Left lung (tissue), 10 donors: Measurements from ENCODE around the gene HPGD. TPM values are rescaled to one million over a fixed set of nuclear protein-coding genes. Genes with fewer than 3 reads are reported as not detected.

Source experiments
- ATAC-seq: fragments of 200-7000 bp; cut with Tn5 transposase; one replicate; pipeline ENCODE4 v1.9.1; 2020; ENCODE audit warnings: moderate library complexity
- DNase-seq, 4 donors: peaks; one replicate each; pipeline ENCODE4 v3.0.0-alpha.2; 2013 to 2020
- H3K27ac ChIP-seq, 2 donors: fragments of 200-600 bp; sonication (generic) in 1 of 2; one replicate each; pipeline versions ENCODE4 v1.5.0 to v1.8.0; 2020 to 2021
- H3K27me3 ChIP-seq, 2 donors: fragments of 200-600 bp; sonication (generic) in 1 of 2; one replicate each; pipeline versions ENCODE4 v1.5.0 to v1.8.0; 2020 to 2021
- H3K36me3 ChIP-seq, 2 donors: fragments of 200-600 bp; sonication (generic) in 1 of 2; one replicate each; pipeline versions ENCODE4 v1.5.0 to v1.8.0; 2020 to 2021
- H3K4me1 ChIP-seq, 2 donors: fragments of 200-600 bp; one replicate each; pipeline ENCODE4 v1.8.0; 2021
- H3K4me3 ChIP-seq, 2 donors: fragments of 200-600 bp; sonication (generic) in 1 of 2; one replicate each; pipeline versions ENCODE4 v1.5.0 to v1.8.0; 2020 to 2021; ENCODE audit warnings: mild to moderate bottlenecking in 1 of 2
- H3K9me3 ChIP-seq, 2 donors: fragments of 200-600 bp; sonication (generic) in 1 of 2; one replicate each; pipeline versions ENCODE4 v1.5.0 to v1.8.0; 2020 to 2021
- intact Hi-C, 2 donors: fragments of 100-400 bp; cut with DNase I; formaldehyde crosslinking; loops; one replicate each; pipeline versions ENCODE4 v1.11.2 to v1.14.2; 2022
- polyA plus RNA-seq, 6 donors: library from polyadenylated mRNA; unstranded; fragments of 120-200 nt; gene quantifications; one replicate each; pipeline ENCODE4 v1.2.1, GENCODE V29; 2013; ENCODE audit not compliant: insufficient read length in 6 of 6
- total RNA-seq, 2 donors: library from RNA; stranded (reverse); fragmentation: NEBNext Ultra II Directional; extraction: Animal tissue kit (Norgen Biotek cat#: 25700); gene quantifications; one replicate each; pipeline ENCODE4 v1.2.1, GENCODE V29; 2021
- TF ChIP-seq, protein P1 (sequence below), 2 donors: fragments of 200-600 bp; sonication (generic) in 1 of 2; IDR thresholded peaks; one replicate each; pipeline versions ENCODE4 v1.5.0 to v1.8.0; 2021; ENCODE audit warnings: antibody characterized with exemption in 2 of 2
- donor health status: DM: no; HTN: yes; CAD: no.
- donor health status: DM: no; HTN: no; CAD: no.

The HPGD gene
- total and polyA plus RNA-seq, 8 donors: 45.4 to 169 (median 124) TPM

GRCh38 chr4:174467107-174467506 is 55.2 kb downstream of the HPGD start:
- H3K4me1 ChIP-seq: no peaks in the 10 kb centered on the region
- H3K36me3 ChIP-seq: no peaks in the 10 kb centered on the region
- DNase-seq (no peak), ATAC-seq (no peak)
- no peak overlapping the region for H3K4me3 ChIP-seq
- TF ChIP-seq, protein P1, sequence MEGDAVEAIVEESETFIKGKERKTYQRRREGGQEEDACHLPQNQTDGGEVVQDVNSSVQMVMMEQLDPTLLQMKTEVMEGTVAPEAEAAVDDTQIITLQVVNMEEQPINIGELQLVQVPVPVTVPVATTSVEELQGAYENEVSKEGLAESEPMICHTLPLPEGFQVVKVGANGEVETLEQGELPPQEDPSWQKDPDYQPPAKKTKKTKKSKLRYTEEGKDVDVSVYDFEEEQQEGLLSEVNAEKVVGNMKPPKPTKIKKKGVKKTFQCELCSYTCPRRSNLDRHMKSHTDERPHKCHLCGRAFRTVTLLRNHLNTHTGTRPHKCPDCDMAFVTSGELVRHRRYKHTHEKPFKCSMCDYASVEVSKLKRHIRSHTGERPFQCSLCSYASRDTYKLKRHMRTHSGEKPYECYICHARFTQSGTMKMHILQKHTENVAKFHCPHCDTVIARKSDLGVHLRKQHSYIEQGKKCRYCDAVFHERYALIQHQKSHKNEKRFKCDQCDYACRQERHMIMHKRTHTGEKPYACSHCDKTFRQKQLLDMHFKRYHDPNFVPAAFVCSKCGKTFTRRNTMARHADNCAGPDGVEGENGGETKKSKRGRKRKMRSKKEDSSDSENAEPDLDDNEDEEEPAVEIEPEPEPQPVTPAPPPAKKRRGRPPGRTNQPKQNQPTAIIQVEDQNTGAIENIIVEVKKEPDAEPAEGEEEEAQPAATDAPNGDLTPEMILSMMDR (IDR thresholded peaks at IDR 0.05): no peak
- H3K27me3 ChIP-seq: no peaks in the 10 kb centered on the region
- no peak overlapping the region for H3K27ac ChIP-seq
- H3K9me3 ChIP-seq: peaks cover 0 to 6% of the 10 kb centered on the region in 2 donors
- intact Hi-C loops: no loop called here

DNA sequence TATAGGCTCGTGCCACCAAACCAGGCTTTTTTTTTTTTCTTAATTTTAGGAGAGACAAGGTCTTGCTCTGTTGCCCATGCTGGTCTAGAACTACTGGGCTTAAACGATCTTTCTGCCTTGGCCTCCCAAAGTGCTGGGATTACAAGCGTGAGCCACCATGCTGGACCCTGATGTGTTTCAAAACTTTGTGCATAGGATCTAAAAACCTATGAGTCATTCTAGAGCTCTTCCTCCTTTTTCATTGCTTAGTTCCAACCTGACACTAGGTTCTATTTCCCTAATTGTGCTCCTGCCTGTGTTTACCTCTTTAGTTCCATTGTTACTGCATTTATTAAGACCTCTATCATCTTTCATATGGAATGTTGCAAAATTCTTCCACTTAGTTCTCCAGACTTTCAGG is 57.3 kb downstream of the HPGD start:
- TF ChIP-seq, protein P1 (IDR thresholded peaks at IDR 0.05): no peak
- DNase-seq (no peak), ATAC-seq (no peak)
- Histone ChIP-seq H3K36me3 (no peaks in the 10 kb centered on the region), H3K9me3 (peaks cover 0 to 6% of the 10 kb centered on the region in 2 donors), H3K4me3 (no peak overlapping the region), H3K27me3 (no peaks in the 10 kb centered on the region), H3K4me1 (no peaks in the 10 kb centered on the region), H3K27ac (no peak overlapping the region)
- intact Hi-C loops: no loop called here

DNA sequence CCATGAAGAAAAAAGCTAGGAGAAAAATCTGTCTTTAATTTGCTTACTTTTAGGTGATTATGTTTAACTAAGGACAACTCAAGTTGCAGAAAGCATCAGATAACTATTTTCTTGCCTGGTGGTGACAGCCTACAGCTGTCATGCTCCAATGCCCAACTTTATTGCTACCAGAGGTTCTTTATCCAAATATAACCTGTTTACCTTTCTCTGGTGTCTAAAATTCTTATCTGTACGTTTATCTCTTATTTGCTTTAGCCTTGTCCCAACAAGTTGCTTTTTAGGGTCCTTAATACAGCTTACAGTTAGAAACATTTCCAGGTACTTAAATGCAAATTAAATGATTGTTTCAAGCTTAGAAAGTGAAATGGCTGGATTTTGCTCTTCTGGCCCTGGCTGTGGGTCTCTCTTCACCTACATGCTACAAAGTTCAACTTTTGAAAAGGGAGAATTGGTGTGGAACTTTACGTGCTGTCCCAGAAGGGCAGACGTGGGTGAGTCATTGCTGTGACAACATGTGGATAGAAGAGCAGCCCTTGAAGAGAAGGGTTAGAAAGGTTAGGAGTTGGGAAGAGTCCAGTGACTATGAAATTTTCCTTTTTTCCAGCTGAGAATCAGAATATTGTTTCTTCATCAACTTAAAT is 60.7 kb downstream of the HPGD start:
- Histone ChIP-seq H3K36me3 (no peaks in the 10 kb centered on the region), H3K27me3 (no peaks in the 10 kb centered on the region), H3K27ac (no peak overlapping the region), H3K4me1 (no peaks in the 10 kb centered on the region), H3K4me3 (no peak overlapping the region), H3K9me3 (peaks cover 0 to 6% of the 10 kb centered on the region in 2 donors)
- intact Hi-C loops: no loop called here
- TF ChIP-seq, protein P1 (IDR thresholded peaks at IDR 0.05): no peak
- no peak for DNase-seq
- peak; percentile 84 for ATAC-seq

DNA sequence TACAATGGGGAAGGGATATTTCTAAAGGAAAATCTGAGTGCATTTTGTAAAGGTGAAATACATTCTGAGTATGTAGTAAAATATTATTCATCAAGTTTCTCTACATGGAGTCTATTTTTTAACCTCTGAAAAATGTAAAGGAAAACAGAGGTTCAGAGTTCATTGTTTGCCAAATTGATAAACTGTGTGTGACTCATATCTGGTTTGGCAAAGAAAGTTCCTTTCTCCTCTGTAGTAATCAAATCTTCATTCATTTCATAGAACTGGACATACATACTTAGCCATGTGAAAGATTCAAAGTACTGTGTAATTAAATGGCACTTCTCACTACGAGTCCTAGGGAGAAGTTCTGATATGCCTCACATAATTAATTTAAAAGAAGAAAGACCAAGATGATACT is 61.6 kb downstream of the HPGD start:
- H3K36me3 ChIP-seq: no peaks in the 10 kb centered on the region
- H3K27me3 ChIP-seq: no peaks in the 10 kb centered on the region
- H3K9me3 ChIP-seq: peaks cover 0 to 6% of the 10 kb centered on the region in 2 donors
- DNase-seq: no peak
- TF ChIP-seq, protein P1 (IDR thresholded peaks at IDR 0.05): no peak
- intact Hi-C loops: no loop called here
- H3K27ac ChIP-seq: no peak overlapping the region
- no peaks in the 10 kb centered on the region for H3K4me1 ChIP-seq
- H3K4me3 ChIP-seq: no peak overlapping the region
- ATAC-seq: no peak

- Histone ChIP-seq H3K4me1 (no peaks in the 10 kb centered on the region), H3K4me3 (no peak overlapping the region), H3K27ac (no peak overlapping the region), H3K9me3 (no peaks in the 10 kb centered on the region), H3K36me3 (no peaks in the 10 kb centered on the region), H3K27me3 (no peaks in the 10 kb centered on the region)
- peak in 2 of 4 donors; percentile 18 to 35 for DNase-seq
- TF ChIP-seq, protein P1 (IDR thresholded peaks at IDR 0.05): no peak
- intact Hi-C loops: no loop called here
- ATAC-seq: no peak
These were observed 64.8 kb downstream of the HPGD start for GRCh38 chr4:174457468-174457867.
